Renal cortical epithelial cell (primary cell): ENCODE results near the gene KCND2. TPM values are rescaled to one million over a fixed set of nuclear protein-coding genes. Genes with fewer than 3 reads are reported as not detected.
"Not testable (repeated sequence)": the region's sequence is repeated elsewhere in the genome, so short reads cannot be mapped to it uniquely, and the experiment has no call there.

Experiments
- DNase-seq: peaks from one replicate; pipeline ENCODE4 v3.0.0-alpha.2; 2011; ENCODE audit warnings: low read depth
- total RNA-seq: library from RNA; depleted of rRNA; stranded (reverse); fragments of >200 nt; gene quantifications from 2 replicates; pipeline ENCODE4 v1.2.3, GENCODE V29; 2014

Gene KCND2
- total RNA-seq, 1 donor from 2014 or later = 0.05 TPM

- DNase-seq = no peak
These were observed 229.2 kb downstream of the KCND2 start for GRCh38 chr7:120502132-120502531.

- no peak for DNase-seq
These were observed 229.8 kb downstream of the KCND2 start for GRCh38 chr7:120502825-120503224.

GRCh38 chr7:120504386-120504785 is 231.4 kb downstream of the KCND2 start:
- no peak for DNase-seq

DNA sequence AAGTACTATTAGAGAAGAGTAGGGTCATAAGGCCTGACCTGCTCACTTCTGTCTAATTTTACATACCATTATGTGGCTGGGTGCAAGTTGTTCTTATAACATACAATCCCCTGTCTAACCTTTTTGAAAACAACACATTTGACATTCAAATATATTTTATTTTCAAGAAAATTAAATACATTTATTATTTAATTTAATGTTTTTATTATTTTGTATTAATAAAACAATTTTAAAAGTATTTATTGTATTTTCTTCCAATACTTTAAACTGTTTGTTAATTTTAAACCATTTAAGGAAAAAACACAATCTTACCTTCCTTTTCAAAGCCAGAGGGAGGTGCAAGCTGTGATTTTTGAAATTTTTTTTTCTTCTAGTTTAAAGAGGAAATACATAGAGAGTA is 232.8 kb downstream of the KCND2 start:
- no peak for DNase-seq

GRCh38 chr7:120512701-120513100 is 239.7 kb downstream of the KCND2 start:
- DNase-seq = no peak

- DNase-seq = no peak
These were observed 246.2 kb downstream of the KCND2 start for GRCh38 chr7:120519224-120519623.

DNA sequence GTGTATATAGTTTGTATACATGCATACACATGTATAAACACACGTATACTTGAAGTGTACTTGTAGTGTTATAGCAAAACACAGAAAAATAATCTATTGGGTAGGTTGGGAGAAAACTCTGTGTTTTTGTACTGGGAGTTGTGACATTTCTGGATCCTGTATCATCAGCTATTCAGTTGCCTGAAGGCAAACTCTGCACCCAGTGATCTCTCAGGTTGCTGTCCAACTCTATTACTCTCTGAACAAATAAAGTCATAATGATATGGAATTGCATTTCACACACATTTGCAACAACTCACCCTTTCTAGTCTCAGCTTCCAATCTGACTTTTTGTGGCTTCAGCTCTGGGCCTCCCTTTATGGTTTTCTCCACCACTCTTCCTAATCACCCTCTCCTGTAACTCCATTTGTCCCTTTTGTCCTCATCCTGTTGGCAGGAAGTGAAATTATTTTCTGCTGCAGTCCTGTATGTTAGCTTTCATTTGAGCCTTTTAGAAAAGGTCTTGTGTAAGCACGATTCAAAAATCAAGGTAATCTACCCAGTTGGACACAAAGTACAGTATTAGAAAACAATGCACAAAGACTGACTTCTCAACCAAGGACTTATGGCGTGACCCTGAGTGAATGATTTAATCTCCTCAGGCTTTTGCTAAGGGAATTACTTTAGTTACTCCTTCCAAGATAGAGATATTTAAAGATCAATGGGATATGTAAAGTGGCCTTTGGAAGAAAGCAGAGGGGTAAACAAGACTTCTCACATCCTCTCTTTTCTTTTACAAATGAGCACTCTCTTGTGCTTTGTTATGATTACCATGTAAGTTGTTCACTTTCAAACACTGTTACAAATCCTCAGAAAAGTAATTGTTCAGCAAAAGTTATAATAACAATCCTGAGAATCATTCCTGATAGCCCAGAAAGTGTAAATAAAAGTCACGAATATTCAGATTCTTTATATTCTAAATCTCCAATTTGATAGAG is 249.1 kb downstream of the KCND2 start:
- peak; percentile 19 for DNase-seq

DNA sequence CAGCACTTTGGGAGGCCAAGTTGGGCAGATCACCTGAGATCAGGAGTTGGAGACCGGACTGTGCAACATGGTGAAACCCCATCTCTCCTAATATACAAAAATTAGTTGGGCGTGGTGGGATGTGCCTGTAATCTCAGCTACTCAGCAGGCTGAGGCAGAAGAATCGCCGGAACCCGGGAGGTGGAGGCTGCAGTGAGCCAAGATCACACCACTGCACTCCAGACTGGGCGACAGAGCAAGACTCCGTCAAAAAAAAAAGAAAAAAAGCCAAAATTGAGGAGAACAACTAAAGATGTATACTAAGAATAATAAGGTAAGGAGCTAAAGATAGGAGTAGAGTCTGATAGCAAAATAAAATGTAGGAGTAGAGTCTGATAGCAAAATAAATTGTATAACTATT is 251.0 kb downstream of the KCND2 start:
- no peak for DNase-seq

DNA sequence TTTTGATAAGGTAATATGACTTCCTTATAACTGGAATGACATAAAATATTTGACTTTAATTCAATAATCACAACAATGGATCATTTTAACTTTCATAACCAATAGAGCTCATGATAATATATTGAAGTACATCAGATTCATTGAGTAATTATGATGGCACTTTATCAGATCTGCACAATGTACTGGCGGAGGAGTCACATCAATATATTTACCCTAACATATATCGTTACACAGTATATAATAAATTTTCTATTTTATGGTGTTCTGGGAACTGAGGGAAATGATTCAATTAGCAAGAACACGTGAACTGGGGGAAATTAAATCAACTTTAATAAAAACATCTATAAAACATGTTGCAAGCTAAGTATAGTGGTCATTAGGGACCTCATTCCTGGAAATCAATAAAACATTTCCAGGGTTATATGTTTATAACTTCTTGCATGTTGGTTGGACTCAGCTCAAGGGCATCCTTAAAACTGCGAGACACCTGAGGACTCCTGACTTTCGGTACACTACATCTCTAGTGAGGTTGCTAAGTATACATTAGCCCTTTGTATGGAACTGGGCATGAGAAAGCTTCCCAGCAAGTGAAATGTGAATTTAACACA is 254.0 kb downstream of the KCND2 start:
- DNase-seq = no peak

DNA sequence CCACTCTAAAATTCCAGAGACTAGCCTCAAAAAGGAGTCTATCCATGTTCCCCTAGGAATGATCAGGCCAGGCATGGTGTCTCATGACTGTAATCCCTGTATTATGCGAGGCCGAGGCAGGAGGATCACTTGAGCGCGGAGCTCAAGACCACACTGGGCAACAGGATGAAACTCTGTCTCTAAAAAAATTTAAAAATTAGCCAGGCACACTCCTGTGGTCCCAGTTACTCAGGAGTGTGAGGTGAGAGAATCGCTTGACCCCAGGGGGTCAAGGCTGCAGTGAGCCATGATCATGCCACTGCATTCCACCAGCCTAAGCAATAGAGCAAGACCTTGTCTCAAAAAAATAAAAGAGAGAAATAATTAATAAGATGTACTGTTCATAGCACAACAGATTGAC is 256.8 kb downstream of the KCND2 start:
- no peak for DNase-seq

GRCh38 chr7:120538335-120538734 is 265.4 kb downstream of the KCND2 start:
- no peak for DNase-seq

DNA sequence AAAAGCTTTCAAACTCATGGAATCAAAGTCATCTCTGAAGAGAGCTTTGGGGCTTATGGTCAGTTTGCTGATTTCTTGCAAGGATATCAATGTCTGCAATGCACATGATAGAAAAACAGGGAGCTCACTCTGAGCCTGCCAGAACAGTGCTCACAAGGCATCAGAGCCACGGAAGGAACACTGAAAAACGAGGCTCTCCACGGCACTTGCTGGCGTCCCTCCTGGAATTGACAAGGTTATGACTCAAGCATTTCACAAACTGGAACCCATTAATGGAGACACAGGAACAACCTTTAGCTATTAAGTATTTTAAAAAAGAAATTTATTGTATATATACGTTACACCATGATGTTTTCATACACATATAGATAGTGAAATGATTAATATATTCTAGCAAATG is 266.3 kb downstream of the KCND2 start:
- no peak for DNase-seq

GRCh38 chr7:120547605-120548004 is 274.6 kb downstream of the KCND2 start:
- no peak for DNase-seq

- DNase-seq = peak; percentile 15
These were observed 277.6 kb downstream of the KCND2 start for GRCh38 chr7:120550494-120551048.

- no peak for DNase-seq
These were observed 280.5 kb downstream of the KCND2 start for GRCh38 chr7:120553491-120553890.

- peak; percentile 60 for DNase-seq
These were observed 282.1 kb downstream of the KCND2 start for GRCh38 chr7:120554960-120555571.

- DNase-seq = no peak
These were observed 291.2 kb downstream of the KCND2 start for GRCh38 chr7:120564145-120564544.

GRCh38 chr7:120567204-120567603 is 294.2 kb downstream of the KCND2 start:
- no peak for DNase-seq

DNA sequence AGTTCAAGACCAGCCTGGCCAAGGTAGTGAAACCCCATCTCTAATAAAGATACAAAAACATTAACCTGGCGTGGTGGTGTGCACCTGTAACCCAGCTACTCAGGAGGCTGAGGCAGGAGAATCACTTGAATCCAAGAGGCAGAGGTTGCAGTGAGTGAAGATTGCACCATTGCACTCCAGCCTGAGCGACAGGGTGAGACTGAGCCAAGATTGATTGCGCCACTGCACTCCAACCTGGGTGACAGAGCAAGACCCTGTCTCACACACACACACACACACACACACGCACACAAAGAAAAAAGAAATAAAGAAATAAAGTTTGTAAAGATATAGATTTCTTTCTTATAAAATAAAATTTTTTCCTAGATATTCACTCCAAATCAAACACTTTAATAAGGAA is 305.7 kb downstream of the KCND2 start:
- not testable (repeated sequence) for DNase-seq

GRCh38 chr7:120582916-120583315 is 309.9 kb downstream of the KCND2 start:
- DNase-seq = no peak

GRCh38 chr7:120583899-120584586 is 311.1 kb downstream of the KCND2 start:
- DNase-seq = peak; percentile 83

GRCh38 chr7:120586571-120586970 is 313.6 kb downstream of the KCND2 start:
- DNase-seq = peak; percentile 36
